Esophagus (tissue), 2 donors: ENCODE data around the gene ZPR1. TPM values are rescaled to one million over a fixed set of nuclear protein-coding genes. Genes with fewer than 3 reads are reported as not detected.

Experiments used
- H3K27ac ChIP-seq, 2 donors: one replicate each; pipeline ENCODE4 v1.5.1; 2013; ENCODE audit warnings: low read depth in 2 of 2, mild to moderate bottlenecking in 2 of 2, inconsistent platforms in 1 of 2, low read length in 1 of 2, moderate library complexity in 1 of 2
- H3K27me3 ChIP-seq, 2 donors: one replicate each; pipeline ENCODE4 v1.6.1; 2013; ENCODE audit warnings: low read length in 2 of 2, control low read depth in 1 of 2, mild to moderate bottlenecking in 1 of 2; ENCODE audit not compliant: insufficient read depth in 2 of 2, control insufficient read depth in 1 of 2
- H3K36me3 ChIP-seq, 2 donors: one replicate each; pipeline ENCODE4 v1.6.1; 2013; ENCODE audit warnings: low read length in 1 of 2; ENCODE audit not compliant: control insufficient read depth in 2 of 2, insufficient read depth in 2 of 2
- H3K4me1 ChIP-seq, 2 donors: one replicate each; pipeline ENCODE4 v1.6.1; 2013; ENCODE audit warnings: low read length in 1 of 2; ENCODE audit not compliant: control insufficient read depth in 2 of 2, insufficient read depth in 2 of 2
- H3K4me3 ChIP-seq, 2 donors: one replicate each; pipeline ENCODE4 v1.5.1; 2013; ENCODE audit warnings: low read length in 2 of 2, mild to moderate bottlenecking in 2 of 2, low read depth in 1 of 2, moderate library complexity in 1 of 2
- H3K9me3 ChIP-seq, 2 donors: one replicate each; pipeline ENCODE4 v1.6.1; 2013; ENCODE audit warnings: mild to moderate bottlenecking in 2 of 2, low read depth in 1 of 2, low read length in 1 of 2, moderate library complexity in 1 of 2; ENCODE audit not compliant: control insufficient read depth in 2 of 2, insufficient read depth in 1 of 2
- WGBS, 2 donors: extraction: QIAGEN DNeasy Blood & Tissue Kit; methylation state at CpG; one replicate each; pipeline ENCODE4 v1.1.7; 2013; 5-methylcytosine and 5-hydroxymethylcytosine counted together
- polyA plus RNA-seq, 2 donors: library from polyadenylated mRNA; stranded (reverse); fragments of 200-250 nt; gene quantifications; one replicate each; pipeline ENCODE4 v1.2.3, GENCODE V29; 2013
- donor health status: healthy with polysubstance abuse.
- donor health status: Bipolar disorder and iron deficiency.

The ZPR1 gene
- polyA plus RNA-seq, 2 donors, result 9.9 to 24.4 TPM

- Histone ChIP-seq H3K36me3 (no peaks in the 10 kb centered on the region), H3K4me3 (no peak overlapping the region), H3K27me3 (no peaks in the 10 kb centered on the region), H3K9me3 (no peaks in the 10 kb centered on the region), H3K27ac (no peak overlapping the region), H3K4me1 (peaks cover 3 to 9% of the 10 kb centered on the region in 2 donors)
- 70 to 71% methylated on average over 8 of the region's 8 CpGs for WGBS, 2 donors
Observed at GRCh38 chr11:116792869-116793771, 5.3 kb upstream of the ZPR1 start.

DNA sequence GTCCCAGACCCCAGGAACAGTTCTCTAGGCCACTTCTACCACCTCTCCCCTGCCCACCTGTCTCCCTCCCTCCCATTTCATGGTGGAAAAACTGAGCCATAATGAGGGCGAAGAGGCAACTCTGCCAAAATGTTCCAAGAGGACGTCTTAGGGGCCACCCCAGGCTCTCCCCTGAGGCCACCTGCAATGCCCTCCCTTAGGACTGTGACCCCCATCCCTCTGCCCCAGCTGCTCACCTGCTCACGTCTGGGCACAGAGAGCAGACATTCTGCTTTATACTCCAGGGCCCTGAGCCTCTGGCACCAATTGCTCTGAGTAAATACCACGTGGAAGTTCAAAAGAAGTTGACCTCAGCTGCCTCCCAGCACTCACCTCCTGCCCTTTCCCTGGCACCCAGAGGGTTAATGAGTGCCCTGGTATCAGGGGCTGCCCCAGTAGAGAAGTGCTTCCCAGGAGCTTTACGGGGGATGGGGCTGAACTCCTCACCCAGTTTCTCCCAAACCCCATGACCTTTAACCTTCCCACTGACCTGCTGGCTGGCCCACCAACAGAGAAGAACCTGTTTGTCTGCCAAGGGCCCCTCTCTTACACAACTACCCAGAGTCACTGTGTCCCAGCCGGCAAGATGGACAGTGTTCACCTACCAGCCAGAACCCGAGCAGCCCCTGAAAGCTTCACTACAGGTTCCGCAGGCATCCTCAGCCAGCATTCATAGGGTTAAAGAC is 4.5 kb upstream of the ZPR1 start:
- 69 to 74% methylated on average over 8 of the region's 8 CpGs for WGBS, 2 donors
- H3K4me3 ChIP-seq, result no peak overlapping the region
- H3K36me3 ChIP-seq, result no peaks in the 10 kb centered on the region
- H3K27ac ChIP-seq, result no peak overlapping the region
- no peaks in the 10 kb centered on the region for H3K9me3 ChIP-seq
- H3K4me1 ChIP-seq, result peaks cover 3 to 9% of the 10 kb centered on the region in 2 donors
- no peaks in the 10 kb centered on the region for H3K27me3 ChIP-seq

DNA sequence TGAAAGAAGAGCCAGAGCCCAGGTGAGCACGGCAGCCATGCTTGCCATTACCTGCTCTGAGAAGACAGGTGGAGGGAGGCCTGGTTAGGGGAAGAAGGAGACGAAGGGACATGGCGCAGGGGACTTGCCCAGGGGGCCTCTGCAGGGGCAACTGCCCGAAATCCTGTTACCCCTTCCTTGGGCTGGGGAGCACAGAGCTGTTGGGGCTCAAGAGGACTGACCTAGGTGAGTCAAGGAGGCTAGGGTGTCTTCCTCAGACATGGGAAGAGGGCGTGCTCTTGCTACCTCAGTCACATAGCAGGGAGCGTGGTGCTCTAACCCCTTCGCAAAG is 4.0 kb upstream of the ZPR1 start, which contains the start of gene APOA5:
TSS of gene APOA5 (minus strand) at position 67 of the 331 bp plus-strand sequence. CDS start at position 48, 19 bp downstream.
- 86 to 89% methylated on average over 7 of the region's 7 CpGs for WGBS, 2 donors
- Histone ChIP-seq H3K27ac (no peak within 1 kb of the TSS), H3K4me1 (peaks cover 5 to 12% of the 10 kb centered on the region in 2 donors), H3K27me3 (no peaks in the 10 kb centered on the region), H3K9me3 (no peaks in the 10 kb centered on the region), H3K36me3 (no peaks in the 10 kb centered on the region), H3K4me3 (no peak within 1 kb of the TSS)

DNA sequence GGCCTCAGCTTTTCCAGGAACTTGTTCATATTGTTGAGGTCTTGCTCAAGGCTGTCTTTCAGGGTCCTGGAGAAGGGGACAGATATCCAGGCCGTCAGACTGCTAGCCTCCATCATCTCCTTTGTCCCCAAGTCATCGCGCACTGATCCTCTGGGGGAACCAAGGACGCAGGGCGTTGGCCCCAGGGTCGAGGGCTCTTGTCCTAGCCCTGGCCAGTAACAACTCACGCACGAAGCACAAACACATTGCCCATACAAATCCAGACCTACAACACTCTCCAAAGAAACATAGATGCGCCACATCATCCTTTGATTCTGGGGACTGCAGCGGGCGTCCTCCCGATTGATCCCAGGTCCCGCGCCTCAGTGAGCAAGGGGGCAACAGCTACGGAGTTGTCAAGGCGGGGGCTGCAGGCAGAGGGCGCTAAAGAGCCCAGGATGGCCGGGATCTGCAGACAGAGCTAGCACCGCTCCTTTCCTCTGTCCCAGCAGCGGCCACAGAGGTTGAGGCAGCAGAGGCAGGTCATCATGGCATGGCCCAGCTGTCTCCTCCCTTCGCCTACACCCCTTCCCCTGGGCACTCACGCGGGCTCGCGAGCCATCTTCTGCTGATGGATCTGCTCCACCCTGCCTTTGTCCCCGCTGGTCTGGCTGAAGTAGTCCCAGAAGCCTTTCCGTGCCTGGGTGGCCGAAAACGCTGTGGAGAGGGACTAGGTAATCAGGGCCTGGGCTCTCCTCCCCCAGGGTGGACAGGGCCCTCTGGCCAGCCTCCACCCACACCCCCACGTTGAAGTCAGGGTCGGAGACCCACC is 3.4 kb upstream of the ZPR1 start:
- Histone ChIP-seq H3K9me3 (no peaks in the 10 kb centered on the region), H3K4me1 (peaks cover 6 to 12% of the 10 kb centered on the region in 2 donors), H3K27ac (no peak overlapping the region), H3K36me3 (peaks cover 0 to 4% of the 10 kb centered on the region in 2 donors), H3K27me3 (no peaks in the 10 kb centered on the region), H3K4me3 (no peak overlapping the region)
- 27 to 36% methylated on average over 29 to 31 of the region's 31 CpGs for WGBS, 2 donors

GRCh38 chr11:116790167-116791001 is 2.6 kb upstream of the ZPR1 start:
- Histone ChIP-seq H3K27me3 (no peaks in the 10 kb centered on the region), H3K27ac (no peak overlapping the region), H3K36me3 (peaks cover 6 to 8% of the 10 kb centered on the region in 2 donors), H3K9me3 (no peaks in the 10 kb centered on the region), H3K4me1 (peaks cover 6 to 12% of the 10 kb centered on the region in 2 donors), H3K4me3 (no peak overlapping the region)
- WGBS, 2 donors, result 85% methylated on average over 52 to 53 of the region's 53 CpGs

DNA sequence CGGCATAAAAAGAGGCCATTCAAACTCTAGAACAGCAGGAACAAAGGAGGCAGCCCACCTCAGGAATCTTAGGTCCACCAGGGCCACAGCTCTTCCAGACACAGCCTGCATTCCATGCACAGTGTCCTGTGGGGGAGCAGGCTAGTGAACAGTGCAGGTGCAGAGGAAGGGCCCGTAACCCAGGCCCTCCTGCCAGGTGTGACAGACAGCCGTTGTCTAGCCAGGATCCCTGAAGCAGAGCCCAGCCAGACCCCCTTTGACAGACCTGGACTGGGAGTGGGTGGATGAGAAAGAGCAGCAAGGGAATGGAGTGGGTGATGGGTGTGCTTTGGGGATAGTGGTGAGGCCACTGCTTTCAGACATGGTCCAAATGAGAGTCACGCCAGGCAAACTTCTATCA is 1.2 kb upstream of the ZPR1 start:
- Histone ChIP-seq H3K27me3 (no peaks in the 10 kb centered on the region), H3K4me3 (no peak overlapping the region), H3K27ac (no peak overlapping the region), H3K9me3 (no peaks in the 10 kb centered on the region), H3K4me1 (peaks cover 6 to 12% of the 10 kb centered on the region in 2 donors), H3K36me3 (peaks cover 18 to 19% of the 10 kb centered on the region in 2 donors)
- 86 to 89% methylated on average over 4 of the region's 4 CpGs for WGBS, 2 donors

GRCh38 chr11:116788534-116788933 is 711 bp upstream of the ZPR1 start:
- Histone ChIP-seq H3K4me3 (peak overlapping the region; percentile 88 to 97), H3K27me3 (no peaks in the 10 kb centered on the region), H3K4me1 (peaks cover 6 to 12% of the 10 kb centered on the region in 2 donors), H3K36me3 (peaks cover 20 to 23% of the 10 kb centered on the region in 2 donors), H3K9me3 (no peaks in the 10 kb centered on the region), H3K27ac (peak overlapping the region; percentile 75 to 94)
- whole genome bisulfite sequencing, 2 donors, result 45 to 54% methylated on average over 4 of the region's 4 CpGs

DNA sequence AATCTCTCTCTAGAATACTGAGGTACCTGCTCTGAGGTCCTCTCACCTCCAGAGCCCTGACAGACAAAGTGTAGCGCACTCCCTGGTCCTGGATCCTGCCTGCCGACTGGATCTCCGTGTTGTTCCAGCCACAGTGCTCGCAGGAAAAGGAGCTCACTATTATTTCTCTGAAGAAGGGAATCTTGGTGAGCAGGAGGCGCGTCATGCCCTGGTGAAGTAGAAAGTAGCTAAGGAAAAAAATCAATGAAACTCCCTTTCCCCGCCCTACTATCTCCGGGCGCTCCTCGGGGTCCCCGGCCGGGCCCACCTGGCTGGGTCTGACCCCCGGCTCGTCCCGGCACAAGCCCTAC is 412 bp downstream of the ZPR1 start:
- 0 to 1% methylated on average over 15 of the region's 15 CpGs for WGBS, 2 donors
- Histone ChIP-seq H3K27ac (peak overlapping the region; percentile 75 to 94), H3K9me3 (no peaks in the 10 kb centered on the region), H3K4me1 (peaks cover 6 to 12% of the 10 kb centered on the region in 2 donors), H3K36me3 (peaks cover 29 to 31% of the 10 kb centered on the region in 2 donors), H3K4me3 (peak overlapping the region; percentile 88 to 97), H3K27me3 (no peaks in the 10 kb centered on the region)
